GM19324 (cell line): ENCODE measurements around the gene EXOSC7.
"Not testable (repeated sequence)": the region's sequence is repeated elsewhere in the genome, so short reads cannot be mapped to it uniquely, and the experiment has no call there.

Experiments used
- ATAC-seq: cut with Tn5 transposase; IDR thresholded peaks from one replicate; pipeline ENCODE4 v1.9.1; 2021; ENCODE audit warnings: mild to moderate bottlenecking, moderate library complexity; ENCODE audit not compliant: unreplicated experiment, low FRiP score

The EXOSC7 gene

DNA sequence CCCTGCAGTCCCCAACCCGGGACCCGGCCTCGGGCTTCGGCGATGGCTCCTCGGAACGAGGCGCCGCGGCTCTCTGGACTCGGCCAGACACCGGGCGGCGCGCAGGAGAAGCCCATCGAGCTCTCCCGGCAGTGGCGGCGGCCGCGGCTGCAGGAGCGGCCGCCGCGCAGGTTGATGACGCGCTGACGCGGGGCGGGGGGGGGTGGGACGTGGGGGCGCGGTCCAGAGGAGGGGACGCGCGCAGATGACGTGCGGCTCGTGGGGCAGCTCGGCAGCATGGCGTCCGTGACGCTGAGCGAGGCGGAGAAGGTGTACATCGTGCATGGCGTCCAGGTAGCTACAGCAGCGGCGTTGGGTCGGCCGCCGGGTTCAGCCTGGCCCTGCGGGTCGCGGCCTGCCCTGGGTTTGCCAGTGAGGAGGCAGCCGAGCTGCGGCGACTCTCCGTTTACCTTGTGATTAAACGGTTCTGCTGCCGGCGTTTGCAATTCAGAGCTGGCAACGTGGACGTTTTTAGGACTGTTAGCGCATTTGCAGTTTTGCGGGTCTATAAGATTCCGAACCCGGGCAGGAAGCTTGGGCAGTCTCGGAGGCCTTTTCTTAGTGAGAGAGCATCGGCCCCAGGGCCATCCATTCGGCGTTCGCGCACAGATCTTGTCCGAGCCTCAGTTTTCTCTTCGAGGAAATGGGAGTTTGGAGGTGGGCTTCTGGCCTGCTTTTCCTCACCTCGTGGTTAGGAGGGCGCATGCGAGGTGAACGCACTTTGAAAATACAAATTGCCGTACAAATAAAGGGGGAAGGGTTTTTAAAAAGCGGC, at the start of gene EXOSC7, which contains the start of gene ZDHHC3:
EXOSC7 (plus strand) TSS at position 243 of the 814 bp plus-strand sequence; CDS start at position 277, 34 bp downstream.
ZDHHC3 (minus strand) TSS at position 173 of the 814 bp plus-strand sequence. CDS start 16,738 bp downstream, outside the sequence.
- ATAC-seq: peak; percentile 81

DNA sequence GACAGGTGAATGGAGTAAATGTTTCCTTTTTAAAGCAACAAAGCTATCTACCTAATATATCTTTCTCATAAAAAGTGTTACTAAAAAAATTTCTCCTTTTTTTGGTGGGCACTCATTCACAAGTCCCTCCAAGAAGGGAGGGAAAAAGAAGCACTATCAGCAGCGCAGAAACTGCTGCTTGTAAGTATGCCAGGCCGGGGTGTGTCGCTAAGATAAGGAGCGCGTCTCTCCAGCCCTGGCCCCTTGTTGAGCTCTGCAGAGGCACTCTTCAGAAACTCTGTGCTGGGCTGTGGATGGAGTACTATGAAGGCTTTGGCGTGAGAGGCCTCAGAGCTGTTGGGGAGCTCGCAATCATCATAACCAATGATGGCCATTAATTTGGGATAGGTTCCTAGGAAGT, 49.1 kb upstream of the EXOSC7 start:
- ATAC-seq: no peak

DNA sequence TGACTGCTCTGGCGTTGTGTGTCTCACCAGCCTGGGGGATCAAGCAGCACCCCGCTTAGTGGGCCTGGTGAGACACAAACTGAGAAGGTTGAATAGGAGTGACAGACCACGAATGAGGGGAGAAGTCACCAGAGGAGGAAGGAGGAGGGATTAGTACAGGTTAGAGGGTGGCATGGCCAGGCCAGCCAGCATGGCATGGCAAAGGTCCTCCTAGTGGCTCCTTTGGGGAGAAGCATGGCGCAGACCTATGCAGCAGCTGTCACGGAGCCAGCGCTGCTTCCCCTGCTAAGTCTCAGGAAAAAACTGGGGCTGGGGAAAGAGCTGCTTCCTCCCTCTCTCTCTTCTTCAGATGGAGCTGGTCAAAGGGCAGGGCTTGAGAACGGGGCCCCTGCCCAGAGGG, 48.7 kb upstream of the EXOSC7 start:
- ATAC-seq: no peak

DNA sequence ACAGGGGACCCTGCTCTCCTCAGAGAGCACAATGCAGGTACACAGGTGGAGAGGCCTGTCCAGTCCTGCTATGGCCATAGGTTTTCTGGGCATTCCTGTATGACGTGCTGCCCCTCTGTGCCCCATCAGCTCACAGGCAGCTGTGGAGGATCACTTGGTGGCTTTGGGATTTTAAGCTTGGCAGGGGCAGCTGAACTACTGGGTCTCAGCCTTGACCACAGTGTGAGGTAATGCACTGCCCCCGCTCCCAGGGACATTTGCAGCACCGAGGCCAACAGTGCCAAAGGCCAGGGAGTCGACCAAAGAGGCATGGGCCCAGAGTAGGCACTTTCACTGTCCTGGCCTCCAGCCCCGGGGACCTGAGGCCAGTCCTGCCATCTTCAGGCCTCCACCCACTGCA, 46.3 kb upstream of the EXOSC7 start:
- ATAC-seq: no peak

DNA sequence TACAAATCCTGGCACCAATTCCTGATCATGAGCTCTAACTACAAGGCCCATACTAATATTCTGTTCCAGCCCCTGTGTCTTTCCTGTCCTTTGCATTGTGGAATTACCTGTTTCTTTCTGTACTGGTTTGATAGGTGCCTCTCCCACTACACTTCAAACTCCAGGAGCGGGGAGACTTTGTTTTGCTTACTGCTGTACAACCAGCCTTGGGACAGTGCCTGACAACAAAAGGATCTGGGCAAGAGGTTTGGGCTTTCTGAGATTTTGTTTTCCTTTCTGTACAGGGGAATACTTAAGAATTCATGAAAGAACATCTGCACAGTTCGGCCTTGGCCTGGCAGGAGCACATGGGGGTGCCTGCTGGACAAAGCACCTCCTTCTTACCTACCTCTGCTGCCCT, 45.1 kb upstream of the EXOSC7 start:
- ATAC-seq: no peak

DNA sequence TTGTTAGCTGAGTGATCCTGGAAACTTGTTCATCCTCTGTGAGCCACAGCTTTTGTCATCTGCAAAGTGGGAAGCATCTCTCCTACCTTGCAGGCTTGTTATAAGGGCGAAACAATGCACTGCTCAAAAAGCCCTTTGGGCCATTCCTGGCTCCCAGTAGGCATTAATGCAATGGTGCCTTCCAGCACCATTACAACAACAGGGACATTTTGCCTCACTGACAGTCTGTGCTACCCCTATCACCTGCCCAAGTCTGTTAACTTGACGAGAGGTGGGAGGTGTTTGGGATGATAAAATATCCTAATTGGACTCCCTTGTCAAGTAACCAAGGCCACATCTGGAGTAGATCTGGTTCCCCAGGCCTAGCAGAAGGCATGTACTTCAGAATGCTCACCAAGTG, 44.3 kb upstream of the EXOSC7 start:
- no peak for ATAC-seq

DNA sequence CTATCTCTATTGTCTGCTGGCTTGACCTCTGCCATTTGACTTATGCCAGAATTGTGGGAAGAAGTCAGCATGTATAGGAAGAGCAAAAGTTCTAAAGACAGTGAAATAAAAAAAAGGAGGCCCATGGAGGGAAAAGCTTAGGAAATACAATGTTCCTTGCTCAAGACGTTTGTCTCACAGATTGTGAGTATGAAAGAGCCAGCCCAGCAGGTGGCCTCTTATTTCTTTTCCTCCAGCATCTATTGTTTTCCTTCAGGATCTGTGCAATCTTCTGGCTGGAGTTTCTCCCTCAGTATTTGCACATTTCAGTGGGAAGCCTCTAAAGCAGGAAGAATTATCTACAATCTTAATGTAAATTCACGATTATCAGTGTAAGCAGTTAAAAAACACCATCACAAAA, 43.8 kb upstream of the EXOSC7 start:
- ATAC-seq: no peak

DNA sequence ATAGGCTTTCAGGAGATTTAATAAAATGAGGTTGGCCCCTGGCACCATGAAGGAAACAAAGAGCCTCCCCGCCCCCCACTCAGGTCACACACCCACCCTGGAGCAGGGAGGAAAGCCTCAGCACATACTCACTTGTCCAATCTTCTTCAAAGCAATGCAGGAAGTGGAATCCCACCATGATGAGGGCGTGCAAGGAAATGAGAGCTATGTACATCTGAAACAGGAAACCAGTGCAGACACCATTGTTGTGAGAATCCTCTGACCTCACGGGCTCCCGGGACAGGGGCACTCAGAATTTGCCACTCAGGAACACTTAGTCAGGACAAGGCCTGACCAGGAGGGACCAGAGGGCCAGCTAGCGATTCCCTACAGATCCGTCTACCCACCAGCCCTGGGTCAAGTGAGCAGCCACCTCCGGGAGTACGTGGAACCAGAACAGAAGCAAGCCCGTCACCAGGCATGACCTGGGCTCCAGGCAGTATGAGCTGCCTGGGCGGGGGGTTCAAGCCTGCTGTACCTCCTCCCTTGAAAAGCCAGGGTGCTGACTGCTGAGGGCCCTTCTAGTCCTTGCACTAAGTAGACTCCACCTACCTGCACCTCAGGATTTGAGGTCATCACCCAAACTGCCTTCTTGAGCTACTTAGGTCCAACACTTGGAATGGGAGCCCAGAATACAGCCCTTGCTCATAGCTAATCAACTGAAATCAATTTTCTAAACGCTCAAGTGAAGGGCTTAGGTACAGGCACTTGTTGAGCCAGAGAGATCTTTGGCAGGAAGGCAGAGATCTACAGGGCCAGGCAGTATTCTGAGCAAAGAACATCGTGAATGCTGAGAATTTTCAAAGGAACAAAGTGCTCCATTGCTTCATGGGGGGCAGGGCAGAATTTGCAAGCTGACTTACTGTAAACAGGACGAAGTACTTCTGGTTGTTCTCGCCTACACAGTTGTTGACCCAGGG, 42.8 kb upstream of the EXOSC7 start:
- ATAC-seq: no peak

DNA sequence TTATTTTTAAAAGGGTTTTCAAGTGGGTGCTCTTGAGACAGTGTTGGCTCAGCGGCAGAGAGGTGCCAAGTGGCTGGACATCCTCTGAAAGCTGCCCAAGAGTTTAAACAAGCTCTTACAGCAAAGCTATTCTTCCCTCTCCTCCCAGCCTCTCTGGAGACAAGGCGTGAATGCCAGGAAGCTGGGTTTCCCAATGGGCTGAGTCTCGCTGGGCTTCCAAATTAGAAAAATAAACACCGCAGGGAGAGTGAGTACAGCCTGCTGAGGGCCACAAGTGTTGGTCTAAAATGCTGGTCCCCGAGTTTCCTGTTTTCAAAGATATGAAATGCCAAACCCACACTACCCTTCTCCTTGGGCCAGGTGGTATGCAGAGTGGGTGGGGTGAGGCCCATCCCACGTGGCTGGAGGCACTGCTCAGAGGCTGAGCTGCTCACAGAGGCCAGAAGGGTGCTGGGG, 36.4 kb upstream of the EXOSC7 start:
- no peak for ATAC-seq

DNA sequence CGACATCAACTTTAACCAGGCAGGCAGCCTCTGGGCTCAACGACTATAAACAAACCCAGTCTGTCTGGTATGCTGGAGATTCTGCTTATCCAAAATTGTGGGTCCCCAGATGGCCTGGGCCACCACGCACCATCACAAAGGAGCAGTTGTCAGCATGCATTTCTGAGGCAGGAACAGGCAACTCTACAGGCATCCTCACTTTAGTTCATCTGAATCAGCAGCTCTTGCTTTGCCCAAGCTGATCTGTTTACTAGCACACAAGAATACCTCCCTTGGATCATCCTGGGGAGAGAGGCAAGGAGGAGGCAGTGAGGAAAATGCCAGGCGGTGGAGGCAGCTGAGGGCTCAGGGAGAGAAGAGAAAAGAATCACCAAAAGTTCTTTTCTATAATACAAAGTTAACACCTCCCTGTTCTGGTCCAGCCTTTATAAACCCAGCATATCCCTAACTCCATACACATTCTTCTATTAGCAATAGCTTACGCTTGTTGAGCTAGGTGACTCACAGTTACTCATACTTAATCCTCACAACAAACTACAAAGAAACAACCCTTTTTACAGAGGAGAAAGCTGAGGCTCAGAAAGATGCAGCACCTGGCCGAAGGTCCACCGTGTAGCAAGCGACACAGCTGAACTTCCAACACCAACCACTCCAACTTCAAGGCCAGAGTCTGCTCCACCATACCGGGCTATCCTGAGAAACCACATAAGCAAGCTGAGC, 33.7 kb upstream of the EXOSC7 start:
- no peak for ATAC-seq

DNA sequence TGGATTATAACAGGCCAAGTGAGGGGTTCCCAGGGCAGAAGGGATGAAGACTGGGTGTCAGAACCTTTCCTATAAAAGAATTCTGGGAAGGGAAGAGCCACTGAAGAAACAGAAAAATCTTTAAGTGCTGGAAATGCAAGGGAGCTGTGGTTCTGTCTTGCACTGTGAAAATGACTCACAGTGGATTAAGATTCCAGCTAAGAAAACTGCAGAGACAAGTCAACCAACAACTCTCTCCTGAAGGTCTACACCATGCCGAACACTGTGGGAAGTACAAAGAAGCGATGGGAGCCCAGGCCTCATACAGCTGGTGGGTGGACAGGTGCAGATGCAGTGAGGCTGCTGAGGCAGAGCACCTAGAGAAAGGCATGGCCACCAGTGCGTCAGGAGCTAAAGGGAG, 27.8 kb upstream of the EXOSC7 start:
- no peak for ATAC-seq

DNA sequence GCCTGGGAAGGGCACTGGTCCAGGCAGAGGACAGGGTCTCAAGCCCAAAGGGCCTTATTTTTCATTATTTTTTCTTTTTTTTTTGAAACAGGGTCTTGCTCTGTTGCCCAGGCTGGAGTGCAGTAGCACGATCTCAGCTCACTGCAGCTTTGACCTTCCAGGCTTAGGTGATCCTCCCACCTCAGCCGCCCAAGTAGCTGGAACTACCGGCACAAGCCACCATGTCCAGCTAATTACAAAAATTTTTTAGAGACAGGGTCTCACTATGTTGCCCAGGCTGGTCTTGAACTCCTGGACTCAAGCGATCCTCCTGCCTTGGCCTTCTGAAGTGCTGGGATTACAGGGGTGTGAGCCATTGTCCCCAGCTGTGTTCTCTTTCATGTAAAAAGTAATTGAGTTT, 26.3 kb upstream of the EXOSC7 start:
- ATAC-seq: not testable (repeated sequence)

DNA sequence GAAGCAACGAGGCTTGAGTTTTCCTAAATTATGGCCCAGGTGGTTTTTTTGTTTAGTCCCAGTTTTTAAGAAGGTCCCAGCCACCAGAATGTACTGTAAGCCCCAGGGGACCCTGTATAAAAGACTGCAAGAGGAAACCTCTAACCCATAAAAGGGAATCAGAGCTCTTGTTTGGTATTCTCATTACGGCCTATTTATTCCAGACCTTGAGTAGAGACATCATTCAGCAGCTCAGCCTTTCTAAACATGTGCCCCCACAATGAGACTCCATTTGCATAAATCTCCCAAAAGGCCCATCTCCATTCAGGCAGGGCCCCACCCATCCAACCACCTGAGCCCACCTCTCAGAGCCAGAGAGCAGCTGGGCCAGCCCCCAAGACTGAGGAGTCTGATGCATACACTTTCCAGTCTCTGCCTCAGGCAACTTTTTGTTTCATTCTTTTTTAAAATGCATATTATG, 25.7 kb upstream of the EXOSC7 start:
- no peak for ATAC-seq

DNA sequence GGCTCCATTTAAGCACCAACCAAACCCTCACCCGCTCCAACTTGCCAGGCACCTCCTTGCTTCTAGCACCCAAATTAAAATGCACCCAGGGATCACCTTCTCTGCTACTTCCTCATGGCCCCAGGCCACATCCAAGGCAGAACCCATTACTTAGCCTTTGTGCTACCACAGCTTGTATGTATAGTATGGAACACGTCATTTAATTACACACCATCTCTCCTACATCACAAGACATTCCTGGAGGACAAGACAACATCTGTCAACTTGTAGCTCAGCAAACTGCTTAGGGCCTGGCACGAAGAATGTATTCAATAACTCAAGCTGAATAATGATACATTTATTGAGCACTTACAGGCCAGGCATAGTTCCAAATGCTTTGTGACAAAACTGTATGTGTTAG, 23.4 kb upstream of the EXOSC7 start:
- ATAC-seq: no peak

DNA sequence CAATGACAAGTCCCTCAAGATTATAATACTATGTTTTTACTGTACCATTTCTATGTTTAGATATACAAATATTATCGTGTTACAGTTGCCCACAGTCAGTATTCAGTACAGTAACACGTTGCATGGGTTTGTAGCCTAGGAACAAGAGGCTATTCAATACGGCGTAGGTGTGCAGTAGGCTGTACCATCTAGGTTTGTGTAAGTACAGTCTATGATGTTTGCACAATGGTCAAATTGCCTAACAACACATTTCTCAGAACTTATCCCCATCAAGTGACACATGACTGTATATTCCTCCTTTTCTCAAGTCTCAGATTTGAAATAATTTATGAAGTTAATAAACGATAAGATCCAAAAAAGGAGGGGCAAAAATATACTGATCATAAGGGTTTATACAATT, 21.7 kb upstream of the EXOSC7 start:
- ATAC-seq: no peak

DNA sequence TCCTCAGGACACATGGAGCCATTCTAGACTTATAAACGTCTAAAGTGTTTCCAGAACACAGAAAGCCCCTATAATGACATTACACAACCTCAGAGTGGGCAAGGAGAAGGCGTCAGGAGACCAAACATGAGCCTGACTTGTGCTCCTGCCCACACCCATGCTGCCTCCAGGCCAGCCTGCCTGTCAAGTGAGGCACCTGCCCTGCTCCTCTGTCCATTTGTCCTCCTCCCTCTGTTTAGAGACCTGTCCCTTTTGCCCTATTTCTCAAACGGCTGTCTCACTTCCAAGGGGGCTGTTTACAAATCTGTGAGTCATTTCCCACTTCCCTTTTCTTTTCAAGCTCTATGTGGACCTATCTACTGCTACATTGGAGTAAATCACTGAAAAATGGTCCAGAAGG, 21.1 kb upstream of the EXOSC7 start:
- ATAC-seq: no peak

DNA sequence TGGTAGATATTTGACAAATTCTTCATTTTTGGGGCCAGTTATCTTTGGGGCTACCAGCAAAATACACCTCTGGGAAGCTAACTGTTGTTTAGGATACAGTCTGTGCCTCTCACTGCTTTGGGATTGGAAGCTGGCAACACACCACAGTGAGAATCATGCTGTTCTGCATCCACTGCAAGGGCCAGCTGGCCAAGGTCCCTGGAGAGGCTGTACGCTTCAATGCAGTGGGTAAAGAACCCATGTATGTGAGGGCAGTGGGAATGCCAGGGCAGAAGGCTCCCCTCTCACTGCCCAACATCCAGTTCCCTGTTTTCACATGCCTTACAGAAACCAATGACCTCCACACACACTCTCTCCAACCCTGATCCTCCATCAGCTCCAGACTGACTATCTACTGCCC, 20.1 kb upstream of the EXOSC7 start:
- no peak for ATAC-seq

DNA sequence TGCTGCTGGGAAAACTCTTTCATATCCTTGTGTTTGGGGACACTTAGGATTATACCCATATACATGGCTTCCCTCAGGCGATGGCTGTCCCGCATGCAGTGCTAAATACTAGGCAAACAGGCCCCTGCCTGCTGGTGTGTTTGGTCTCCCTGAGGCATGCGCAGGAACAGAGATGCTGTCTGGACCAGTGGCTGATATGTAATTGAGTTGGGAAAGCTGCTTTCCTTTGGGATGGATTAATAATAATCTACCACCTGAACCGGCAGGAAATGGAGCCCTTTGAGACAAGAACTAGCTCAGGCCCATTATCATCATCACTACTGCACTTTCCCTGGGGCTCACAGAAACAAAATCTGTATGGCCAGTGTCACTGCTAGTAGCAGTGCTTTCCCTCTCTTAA, 18.1 kb upstream of the EXOSC7 start:
- no peak for ATAC-seq

DNA sequence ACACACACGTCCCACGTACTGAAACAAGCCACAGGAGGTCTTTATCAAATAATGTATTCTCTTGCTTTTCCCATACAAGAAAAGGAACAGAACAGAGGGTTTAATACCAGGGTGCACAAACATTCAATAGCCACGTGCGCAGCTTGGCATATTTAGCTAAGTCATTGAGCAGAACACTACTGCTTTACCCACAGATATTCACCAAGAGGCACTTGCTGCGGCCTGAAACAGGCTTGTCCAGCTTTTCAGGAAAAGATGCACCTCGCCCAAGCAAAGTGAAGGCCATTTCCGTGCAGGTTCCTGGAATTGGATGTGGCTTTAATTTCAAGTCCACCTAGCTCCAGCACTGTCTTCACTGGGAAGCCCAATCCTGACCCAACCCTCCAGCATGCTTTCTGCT, 17.7 kb upstream of the EXOSC7 start:
- ATAC-seq: no peak

DNA sequence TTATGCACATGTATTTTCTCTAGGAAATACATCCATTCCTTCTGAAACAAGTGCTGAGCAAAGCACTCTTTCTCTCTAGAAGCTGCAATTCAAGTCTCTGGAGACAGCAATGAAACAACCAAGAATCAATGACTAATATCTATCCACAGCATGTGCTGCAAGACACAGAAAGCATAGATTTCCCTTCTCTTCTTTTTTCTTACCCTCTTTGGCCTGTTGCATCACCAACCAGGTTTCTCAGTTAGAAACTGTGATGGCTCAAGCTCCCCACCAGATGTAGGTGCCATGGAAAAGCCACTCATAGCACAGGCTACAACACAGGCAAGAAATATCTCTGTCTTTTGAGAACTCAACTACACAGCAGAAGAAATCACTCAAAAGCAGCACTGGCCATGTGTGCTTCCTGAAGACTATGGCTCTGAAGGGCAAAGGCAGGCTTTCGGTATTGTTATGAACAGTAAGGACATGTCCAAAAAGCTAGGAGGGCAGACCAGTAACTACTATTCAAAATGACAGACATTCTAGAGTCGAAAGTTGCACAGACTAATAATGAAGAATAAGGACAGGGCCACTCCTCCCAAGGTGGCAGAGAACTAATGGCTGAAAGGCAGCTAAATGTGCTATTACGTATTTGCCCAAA, 15.5 kb upstream of the EXOSC7 start:
- ATAC-seq: no peak
